Left ventricle myocardium superior (tissue), 1 donor: ENCODE measurements around the gene CALB2. TPM values are rescaled to one million over a fixed set of nuclear protein-coding genes. Genes with fewer than 3 reads are reported as not detected.

Source experiments
- ATAC-seq: fragments of 200-7000 bp; cut with Tn5 transposase; one replicate; pipeline ENCODE4 v1.9.1; 2020; ENCODE audit warnings: mild to moderate bottlenecking, moderate library complexity
- DNase-seq: peaks from one replicate; pipeline ENCODE4 v3.0.0-alpha.2; 2020
- intact Hi-C: fragments of 100-400 bp; cut with micrococcal nuclease; formaldehyde crosslinking; loops from one replicate; pipeline ENCODE4 v1.11.0; 2022
- total RNA-seq: library from RNA; stranded (reverse); fragmentation: NEBNext Ultra II Directional; extraction: Animal tissue kit (Norgen Biotek cat#: 25700); gene quantifications from one replicate; pipeline ENCODE4 v1.2.1, GENCODE V29; 2021
- donor health status: DM: no; HTN: yes; CAD: no; lungs with severe emphysema.

Gene CALB2
- total RNA-seq, 1 donor from 2014 or later = 1.6 TPM

- DNase-seq (no peak), ATAC-seq (no peak)
- intact Hi-C loops = loop anchor here (5.0 kb wide), 1 partner anchor 84 kb away; no protein-coding TSS in a partner anchor
Observed at GRCh38 chr16:71413341-71413740, 54.8 kb downstream of the CALB2 start.

GRCh38 chr16:71414038-71414437, 55.5 kb downstream of the CALB2 start:
- DNase-seq (no peak), ATAC-seq (no peak)
- intact Hi-C loops = loop anchor here (5.0 kb wide), 1 partner anchor 83 kb away; no protein-coding TSS in a partner anchor

GRCh38 chr16:71421911-71422310, 63.4 kb downstream of the CALB2 start:
- intact Hi-C loops = no loop called here
- DNase-seq = no peak
- ATAC-seq = no peak

- ATAC-seq (no peak), DNase-seq (no peak)
- intact Hi-C loops = no loop called here
Observed at GRCh38 chr16:71423016-71423415, 64.5 kb downstream of the CALB2 start.

- DNase-seq (no peak), ATAC-seq (no peak)
- intact Hi-C loops = no loop called here
Observed at GRCh38 chr16:71423865-71424264, 65.3 kb downstream of the CALB2 start.

GRCh38 chr16:71424626-71425025, 66.1 kb downstream of the CALB2 start:
- no peak for ATAC-seq
- no peak for DNase-seq
- intact Hi-C loops = no loop called here

GRCh38 chr16:71425746-71426068, 67.2 kb downstream of the CALB2 start:
- intact Hi-C loops = no loop called here
- DNase-seq = no peak
- no peak for ATAC-seq

GRCh38 chr16:71426069-71426879, 67.8 kb downstream of the CALB2 start:
- intact Hi-C loops = no loop called here
- no peak for DNase-seq
- ATAC-seq = no peak

- ATAC-seq = no peak
- intact Hi-C loops = no loop called here
- no peak for DNase-seq
Observed at GRCh38 chr16:71426880-71427615, 68.5 kb downstream of the CALB2 start.

GRCh38 chr16:71428385-71428784, 69.9 kb downstream of the CALB2 start:
- no peak for DNase-seq
- ATAC-seq = no peak
- intact Hi-C loops = no loop called here

GRCh38 chr16:71428883-71429282, 70.4 kb downstream of the CALB2 start:
- intact Hi-C loops = no loop called here
- DNase-seq = no peak
- no peak for ATAC-seq

- intact Hi-C loops = no loop called here
- ATAC-seq (no peak), DNase-seq (no peak)
Observed at GRCh38 chr16:71429581-71429980, 71.1 kb downstream of the CALB2 start.

- no peak for DNase-seq
- ATAC-seq = no peak
- intact Hi-C loops = no loop called here
Observed at GRCh38 chr16:71430744-71431143, 72.2 kb downstream of the CALB2 start.

- intact Hi-C loops = no loop called here
- no peak for DNase-seq
- ATAC-seq = no peak
Observed at GRCh38 chr16:71431176-71431575, 72.7 kb downstream of the CALB2 start.

- ATAC-seq = no peak
- DNase-seq = no peak
- intact Hi-C loops = no loop called here
Observed at GRCh38 chr16:71431991-71432390, 73.5 kb downstream of the CALB2 start.

- DNase-seq (no peak), ATAC-seq (no peak)
- intact Hi-C loops = no loop called here
Observed at GRCh38 chr16:71432906-71433305, 74.4 kb downstream of the CALB2 start.

- intact Hi-C loops = no loop called here
- ATAC-seq = no peak
Observed at GRCh38 chr16:71436473-71436872, 78.0 kb downstream of the CALB2 start.

GRCh38 chr16:71439523-71439922, 81.0 kb downstream of the CALB2 start:
- no peak for DNase-seq
- no peak for ATAC-seq
- intact Hi-C loops = no loop called here

More at GRCh38 chr16:71436473-71436872, 78.0 kb downstream of the CALB2 start:
- no peak for DNase-seq
